ENCODE measurements around the gene PSKH1. TPM values are rescaled to one million over a fixed set of nuclear protein-coding genes. Genes with fewer than 3 reads are reported as not detected.

The PSKH1 gene
- total and polyA plus RNA-seq, 9 of the 15 experiments (the other 6 are each of a cell fraction or from before 2014, with no cell fraction given), result 0.96 to 20.9 (median 9.4) TPM

DNA sequence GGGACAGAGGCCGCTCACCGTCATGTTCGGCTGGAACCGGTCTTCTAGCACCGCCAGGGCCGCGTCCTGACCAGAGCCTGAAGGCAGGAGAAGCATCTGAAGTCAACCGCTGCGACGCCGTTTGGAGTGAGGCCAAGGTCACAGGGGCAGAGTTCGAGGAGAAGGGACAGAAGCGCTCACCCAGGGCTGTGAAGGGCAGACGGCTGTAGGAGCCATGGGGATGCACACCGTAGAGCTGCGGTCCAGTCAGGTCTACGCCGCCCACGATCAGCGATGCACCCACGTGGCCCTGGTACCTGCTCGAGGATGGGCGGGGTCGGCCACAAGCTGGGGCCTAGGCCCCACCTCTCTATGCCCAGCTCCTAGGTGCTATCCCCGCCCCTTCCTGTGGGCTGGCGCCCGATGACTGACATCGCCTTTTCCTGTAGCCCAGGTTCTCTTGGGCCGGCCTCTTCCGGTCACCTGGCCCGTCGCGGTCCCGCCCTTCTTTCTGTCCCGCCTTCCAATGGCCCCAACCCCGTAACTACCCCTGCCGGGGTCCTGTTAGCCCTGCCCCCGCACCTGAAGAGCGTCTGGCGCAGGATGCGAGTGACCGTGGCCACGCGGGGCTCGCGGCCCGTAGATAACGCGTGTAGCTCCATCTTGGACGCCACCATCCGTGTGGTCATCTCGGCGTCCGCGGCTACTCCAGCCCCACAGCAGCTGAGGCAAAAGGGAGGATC is 42.5 kb downstream of the PSKH1 start (continued):
- TF ChIP-seq MYBL2 (IDR thresholded peaks at IDR 0.05; ENCODE audit: low read depth) (no peak), MYBL2 (CRISPR knock-in tag; IDR thresholded peaks at IDR 0.05; ENCODE audit: borderline replicate concordance) (no peak), FOSL1 (tag; conservative IDR thresholded peaks at IDR 0.05) (no peak), ZNF384 (IDR thresholded peaks at IDR 0.05; ENCODE audit: low read depth, low read length) (no peak), EP400 (IDR thresholded peaks at IDR 0.05) (peak; percentile 85), TAF1 (IDR thresholded peaks at IDR 0.05; ENCODE audit: control insufficient read depth, extremely low read depth, insufficient read depth, low read length, severe bottlenecking) (peak; percentile 82), SRSF1 (IDR thresholded peaks at IDR 0.05; ENCODE audit: low read depth, low read length) (no peak), MEIS2 (IDR thresholded peaks at IDR 0.05; ENCODE audit: partially characterized antibody) (peak; percentile 80), HCFC1 (IDR thresholded peaks at IDR 0.05; ENCODE audit: low read depth, low read length) (no peak; the same call in 1 of the 2 replicates), CAMTA2 (CRISPR knock-in tag; conservative IDR thresholded peaks at IDR 0.05) (no peak), SP2 (IDR thresholded peaks at IDR 0.05; ENCODE audit: extremely low read depth, low read depth, low read length, poor library complexity, severe bottlenecking) (no peak), ZFP36 (IDR thresholded peaks at IDR 0.05; ENCODE audit: low read depth, low read length, partially characterized antibody) (no peak), ZNF184 (CRISPR knock-in tag; IDR thresholded peaks at IDR 0.05) (no peak), ZNF140 (CRISPR knock-in tag; IDR thresholded peaks at IDR 0.05) (no peak), DNMT1 (IDR thresholded peaks at IDR 0.05) (peak; percentile 66)
- TF ChIP-seq, protein P1, sequence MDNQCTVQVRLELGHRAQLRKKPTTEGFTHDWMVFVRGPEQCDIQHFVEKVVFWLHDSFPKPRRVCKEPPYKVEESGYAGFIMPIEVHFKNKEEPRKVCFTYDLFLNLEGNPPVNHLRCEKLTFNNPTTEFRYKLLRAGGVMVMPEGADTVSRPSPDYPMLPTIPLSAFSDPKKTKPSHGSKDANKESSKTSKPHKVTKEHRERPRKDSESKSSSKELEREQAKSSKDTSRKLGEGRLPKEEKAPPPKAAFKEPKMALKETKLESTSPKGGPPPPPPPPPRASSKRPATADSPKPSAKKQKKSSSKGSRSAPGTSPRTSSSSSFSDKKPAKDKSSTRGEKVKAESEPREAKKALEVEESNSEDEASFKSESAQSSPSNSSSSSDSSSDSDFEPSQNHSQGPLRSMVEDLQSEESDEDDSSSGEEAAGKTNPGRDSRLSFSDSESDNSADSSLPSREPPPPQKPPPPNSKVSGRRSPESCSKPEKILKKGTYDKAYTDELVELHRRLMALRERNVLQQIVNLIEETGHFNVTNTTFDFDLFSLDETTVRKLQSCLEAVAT (IDR thresholded peaks at IDR 0.05), result no peak; a peak in 1 of 4 replicates
- TF ChIP-seq, protein P2, sequence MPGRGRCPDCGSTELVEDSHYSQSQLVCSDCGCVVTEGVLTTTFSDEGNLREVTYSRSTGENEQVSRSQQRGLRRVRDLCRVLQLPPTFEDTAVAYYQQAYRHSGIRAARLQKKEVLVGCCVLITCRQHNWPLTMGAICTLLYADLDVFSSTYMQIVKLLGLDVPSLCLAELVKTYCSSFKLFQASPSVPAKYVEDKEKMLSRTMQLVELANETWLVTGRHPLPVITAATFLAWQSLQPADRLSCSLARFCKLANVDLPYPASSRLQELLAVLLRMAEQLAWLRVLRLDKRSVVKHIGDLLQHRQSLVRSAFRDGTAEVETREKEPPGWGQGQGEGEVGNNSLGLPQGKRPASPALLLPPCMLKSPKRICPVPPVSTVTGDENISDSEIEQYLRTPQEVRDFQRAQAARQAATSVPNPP (IDR thresholded peaks at IDR 0.05; ENCODE audit: borderline replicate concordance, insufficient read depth, insufficient read length), result no peak
- TF ChIP-seq, protein P3, sequence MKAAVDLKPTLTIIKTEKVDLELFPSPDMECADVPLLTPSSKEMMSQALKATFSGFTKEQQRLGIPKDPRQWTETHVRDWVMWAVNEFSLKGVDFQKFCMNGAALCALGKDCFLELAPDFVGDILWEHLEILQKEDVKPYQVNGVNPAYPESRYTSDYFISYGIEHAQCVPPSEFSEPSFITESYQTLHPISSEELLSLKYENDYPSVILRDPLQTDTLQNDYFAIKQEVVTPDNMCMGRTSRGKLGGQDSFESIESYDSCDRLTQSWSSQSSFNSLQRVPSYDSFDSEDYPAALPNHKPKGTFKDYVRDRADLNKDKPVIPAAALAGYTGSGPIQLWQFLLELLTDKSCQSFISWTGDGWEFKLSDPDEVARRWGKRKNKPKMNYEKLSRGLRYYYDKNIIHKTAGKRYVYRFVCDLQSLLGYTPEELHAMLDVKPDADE (conservative IDR thresholded peaks at IDR 0.05; ENCODE audit: control insufficient read depth, low read depth, low read length), result peak; percentile 75; the same call in 1 of the 2 replicates
- TF ChIP-seq, protein P4, sequence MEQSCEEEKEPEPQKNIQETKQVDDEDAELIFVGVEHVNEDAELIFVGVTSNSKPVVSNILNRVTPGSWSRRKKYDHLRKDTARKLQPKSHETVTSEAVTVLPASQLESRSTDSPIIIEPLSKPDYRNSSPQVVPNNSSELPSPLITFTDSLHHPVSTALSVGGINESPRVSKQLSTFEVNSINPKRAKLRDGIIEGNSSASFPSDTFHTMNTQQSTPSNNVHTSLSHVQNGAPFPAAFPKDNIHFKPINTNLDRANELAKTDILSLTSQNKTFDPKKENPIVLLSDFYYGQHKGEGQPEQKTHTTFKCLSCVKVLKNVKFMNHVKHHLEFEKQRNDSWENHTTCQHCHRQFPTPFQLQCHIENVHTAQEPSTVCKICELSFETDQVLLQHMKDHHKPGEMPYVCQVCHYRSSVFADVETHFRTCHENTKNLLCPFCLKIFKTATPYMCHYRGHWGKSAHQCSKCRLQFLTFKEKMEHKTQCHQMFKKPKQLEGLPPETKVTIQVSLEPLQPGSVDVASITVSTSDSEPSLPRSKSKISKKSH (CRISPR knock-in tag; IDR thresholded peaks at IDR 0.05), result no peak
- TF ChIP-seq, protein P5, sequence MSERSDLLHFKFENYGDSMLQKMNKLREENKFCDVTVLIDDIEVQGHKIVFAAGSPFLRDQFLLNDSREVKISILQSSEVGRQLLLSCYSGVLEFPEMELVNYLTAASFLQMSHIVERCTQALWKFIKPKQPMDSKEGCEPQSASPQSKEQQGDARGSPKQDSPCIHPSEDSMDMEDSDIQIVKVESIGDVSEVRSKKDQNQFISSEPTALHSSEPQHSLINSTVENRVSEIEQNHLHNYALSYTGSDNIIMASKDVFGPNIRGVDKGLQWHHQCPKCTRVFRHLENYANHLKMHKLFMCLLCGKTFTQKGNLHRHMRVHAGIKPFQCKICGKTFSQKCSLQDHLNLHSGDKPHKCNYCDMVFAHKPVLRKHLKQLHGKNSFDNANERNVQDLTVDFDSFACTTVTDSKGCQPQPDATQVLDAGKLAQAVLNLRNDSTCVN (CRISPR knock-in tag; IDR thresholded peaks at IDR 0.05), result peak; percentile 76; the same call in 1 of the 2 replicates
